Gastroesophageal sphincter (tissue), 4 donors: ENCODE results near the gene PTGDS. TPM values are rescaled to one million over a fixed set of nuclear protein-coding genes. Genes with fewer than 3 reads are reported as not detected.
A peak's percentile ranks its signal among the peaks of the same experiment; 100 is the strongest.

Source experiments
- ATAC-seq: fragments of 150-250 bp; one replicate; pipeline ENCODE4 v1.9.1; 2016; ENCODE audit warnings: mild to moderate bottlenecking, moderate library complexity
- H3K27ac ChIP-seq, 4 donors: fragments of 200-600 bp; sonication (generic) in 3 of 4; 1 replicate in 3 of 4; 2 replicates in 1 of 4; pipeline ENCODE4 v1.5.1; 2016 to 2019
- H3K27me3 ChIP-seq: fragments of 200-600 bp; sonication (generic); one replicate; pipeline ENCODE4 v1.5.1; 2019
- H3K36me3 ChIP-seq, 2 donors: fragments of 200-600 bp; sonication (generic); one replicate each; pipeline ENCODE4 v1.5.1; 2019; ENCODE audit warnings: control low read depth in 1 of 2
- H3K4me1 ChIP-seq, 3 donors: fragments of 200-600 bp; sonication (generic); 1 replicate in 2 of 3; 2 replicates in 1 of 3; pipeline ENCODE4 v1.5.1; 2016 to 2019; ENCODE audit warnings: control low read depth in 2 of 3
- H3K4me3 ChIP-seq, 2 donors: fragments of 200-600 bp; sonication (generic); one replicate each; pipeline ENCODE4 v1.5.1; 2019; ENCODE audit warnings: mild to moderate bottlenecking in 1 of 2, moderate library complexity in 1 of 2
- H3K9me3 ChIP-seq, 3 donors: fragments of 200-600 bp; sonication (generic); one replicate each; pipeline ENCODE4 v1.5.1; 2017 to 2019; ENCODE audit warnings: control low read depth in 2 of 3
- CTCF ChIP-seq, 4 experiments: fragments of 200-600 bp in 2 of 4; fragments of 450-650 bp in 2 of 4; sonication (generic) in 1 of 4; IDR thresholded peaks; one replicate each; pipeline ENCODE4 v1.5.1; 2017 to 2019; ENCODE audit warnings: antibody characterized with exemption in 4 of 4, mild to moderate bottlenecking in 2 of 4, moderate library complexity in 2 of 4
- EP300 ChIP-seq: sonication (generic); formaldehyde crosslinking; IDR thresholded peaks from one replicate; pipeline ENCODE4 v1.6.1; 2017; ENCODE audit warnings: antibody characterized with exemption, mild to moderate bottlenecking
- POLR2A ChIP-seq, 2 donors: fragments of 450-650 bp; IDR thresholded peaks; one replicate each; pipeline ENCODE4 v1.6.1; 2017; ENCODE audit warnings: antibody characterized with exemption in 2 of 2, mild to moderate bottlenecking in 2 of 2, moderate library complexity in 1 of 2
- POLR2AphosphoS5 ChIP-seq: sonication (generic); formaldehyde crosslinking; IDR thresholded peaks from one replicate; pipeline ENCODE4 v1.6.1; 2017; ENCODE audit warnings: antibody characterized with exemption
- WGBS, 2 donors: methylation state at CpG; one replicate each; pipeline ENCODE4 v1.1.5; 2018; ENCODE audit warnings: low coverage in 1 of 2; 5-methylcytosine and 5-hydroxymethylcytosine counted together
- total RNA-seq, 4 donors: library from RNA; depleted of rRNA; stranded (reverse); fragments of >200 nt; gene quantifications; one replicate each; pipeline ENCODE4 v1.1.0, GENCODE V29; 2016

PTGDS gene
- total RNA-seq, 4 donors from 2014 or later: 7.4 to 132 (median 29.7) TPM

- Histone ChIP-seq H3K27ac (no peak overlapping the region), H3K4me1 (peaks cover 0 to 18% (median 0%) of the 10 kb centered on the region in 3 donors), H3K9me3 (no peaks in the 10 kb centered on the region), H3K27me3 (peaks cover 70% of the 10 kb centered on the region), H3K36me3 (no peaks in the 10 kb centered on the region), H3K4me3 (no peak overlapping the region)
- WGBS, 2 donors: 50 to 62% methylated on average over 2 to 3 of the region's 11 CpGs
- ATAC-seq: no peak
- no peak for TF ChIP-seq POLR2AphosphoS5
- TF ChIP-seq POLR2A (IDR thresholded peaks at IDR 0.05): no peak
- TF ChIP-seq EP300: no peak
- TF ChIP-seq CTCF (IDR thresholded peaks at IDR 0.05): no peak
Measured at GRCh38 chr9:136983656-136984314, 6.5 kb downstream of the PTGDS start.

GRCh38 chr9:136984464-136985026 is 7.2 kb downstream of the PTGDS start:
- no peaks in the 10 kb centered on the region for H3K36me3 ChIP-seq
- H3K27ac ChIP-seq: no peak overlapping the region
- TF ChIP-seq POLR2AphosphoS5 (no peak), CTCF (IDR thresholded peaks at IDR 0.05) (no peak), EP300 (no peak), POLR2A (IDR thresholded peaks at IDR 0.05) (no peak)
- no CpG with 5 or more reads among the region's 29 CpGs for WGBS, 2 donors
- ATAC-seq: no peak
- H3K4me3 ChIP-seq: no peak overlapping the region
- H3K27me3 ChIP-seq: peaks cover 65% of the 10 kb centered on the region
- peaks cover 0 to 14% (median 0%) of the 10 kb centered on the region in 3 donors for H3K4me1 ChIP-seq
- no peaks in the 10 kb centered on the region for H3K9me3 ChIP-seq

- ATAC-seq: no peak
- Histone ChIP-seq H3K36me3 (no peaks in the 10 kb centered on the region), H3K27me3 (peaks cover 65% of the 10 kb centered on the region), H3K9me3 (no peaks in the 10 kb centered on the region), H3K4me1 (peaks cover 0 to 14% (median 0%) of the 10 kb centered on the region in 3 donors), H3K4me3 (peak overlapping the region in 1 of 2 donors; percentile 3), H3K27ac (no peak overlapping the region)
- WGBS, 2 donors: no CpG with 5 or more reads among the region's 48 CpGs
- no peak for TF ChIP-seq CTCF (IDR thresholded peaks at IDR 0.05)
Measured at GRCh38 chr9:136985027-136985602, 7.8 kb downstream of the PTGDS start.

- ATAC-seq: no peak
- no CpG with 5 or more reads among the region's 33 CpGs for WGBS, 2 donors
- Histone ChIP-seq H3K27me3 (peaks cover 64% of the 10 kb centered on the region), H3K9me3 (no peaks in the 10 kb centered on the region), H3K4me3 (peak overlapping the region in 1 of 2 donors; percentile 3), H3K27ac (no peak overlapping the region), H3K4me1 (peaks cover 0 to 14% (median 0%) of the 10 kb centered on the region in 3 donors), H3K36me3 (no peaks in the 10 kb centered on the region)
- no peak for TF ChIP-seq POLR2A (IDR thresholded peaks at IDR 0.05)
- TF ChIP-seq CTCF (IDR thresholded peaks at IDR 0.05): no peak
- TF ChIP-seq POLR2AphosphoS5: no peak
- no peak for TF ChIP-seq EP300
Measured at GRCh38 chr9:136985853-136986252, 8.5 kb downstream of the PTGDS start.

- Histone ChIP-seq H3K27ac (no peak overlapping the region), H3K27me3 (peaks cover 43% of the 10 kb centered on the region), H3K9me3 (no peaks in the 10 kb centered on the region), H3K4me3 (no peak overlapping the region), H3K36me3 (peaks cover 0 to 7% of the 10 kb centered on the region in 2 donors), H3K4me1 (peaks cover 0 to 37% (median 10%) of the 10 kb centered on the region in 3 donors)
- ATAC-seq: no peak
- WGBS, 2 donors: 91 to 100% methylated on average over 3 to 4 of the region's 4 CpGs
- no peak for TF ChIP-seq POLR2A (IDR thresholded peaks at IDR 0.05)
- TF ChIP-seq POLR2AphosphoS5: no peak
- TF ChIP-seq CTCF (IDR thresholded peaks at IDR 0.05): no peak
- TF ChIP-seq EP300: no peak
Measured at GRCh38 chr9:136988872-136989271, 11.6 kb downstream of the PTGDS start.
